ENCODE data around the gene SYNJ2.

SYNJ2 gene

GRCh38 chr6:158040051-158040803 lies 58.6 kb downstream of the SYNJ2 start:
- DNase-seq (ENCODE audit: low read depth in 1 of 2, low spot score in 1 of 2) = no peak

DNA sequence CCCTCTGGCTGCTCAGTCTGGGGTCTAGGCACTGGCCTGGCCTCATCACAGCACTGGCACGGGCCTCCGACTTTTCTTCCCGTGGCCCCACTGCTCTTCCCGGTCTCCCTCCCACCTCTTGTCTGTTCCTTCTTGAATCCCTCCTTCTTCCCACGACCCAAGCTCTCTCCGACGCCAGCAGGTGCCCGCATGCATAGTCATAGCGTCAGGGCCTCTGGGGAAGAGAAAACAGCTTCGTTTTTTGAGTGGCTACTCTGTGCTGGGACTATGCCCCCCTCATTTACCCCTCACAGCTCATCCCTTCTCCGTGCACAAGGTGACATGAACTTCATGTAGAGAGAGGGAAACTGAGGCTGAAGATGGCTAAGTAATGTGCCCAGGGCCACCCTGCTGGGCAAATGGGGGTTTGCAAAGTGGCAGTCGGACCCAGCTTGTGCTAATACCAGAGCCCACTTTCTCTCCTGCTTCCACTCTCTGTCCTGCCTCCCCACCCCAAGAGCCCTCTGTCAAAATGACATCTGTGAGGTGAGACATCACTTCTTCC lies 59.2 kb downstream of the SYNJ2 start:
- DNase-seq (ENCODE audit: low read depth in 1 of 2, low spot score in 1 of 2) = no peak

DNA sequence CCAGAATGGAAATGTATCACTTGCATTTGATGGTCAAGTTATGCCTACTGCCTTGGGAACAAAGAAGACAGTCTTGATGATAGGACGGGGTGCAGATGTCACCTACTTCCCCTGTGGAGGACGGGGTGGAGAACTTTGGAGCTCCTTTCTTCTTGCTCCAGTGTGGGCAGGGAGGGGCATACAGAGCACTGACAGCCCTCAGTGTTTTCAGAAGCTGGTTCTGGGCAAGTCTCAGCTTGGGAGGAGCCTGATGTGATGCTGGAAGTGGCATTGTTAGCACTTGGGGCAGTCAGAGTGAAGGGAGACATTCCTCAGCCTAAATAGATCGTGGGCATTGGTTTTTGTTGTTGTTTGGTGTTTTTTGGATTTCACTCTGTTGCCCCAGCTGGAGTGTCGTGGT lies 59.7 kb downstream of the SYNJ2 start:
- no peak for DNase-seq (ENCODE audit: low read depth in 1 of 2, low spot score in 1 of 2)

GRCh38 chr6:158041788-158042187 lies 60.1 kb downstream of the SYNJ2 start:
- no peak for DNase-seq (ENCODE audit: low read depth in 1 of 2, low spot score in 1 of 2)

DNA sequence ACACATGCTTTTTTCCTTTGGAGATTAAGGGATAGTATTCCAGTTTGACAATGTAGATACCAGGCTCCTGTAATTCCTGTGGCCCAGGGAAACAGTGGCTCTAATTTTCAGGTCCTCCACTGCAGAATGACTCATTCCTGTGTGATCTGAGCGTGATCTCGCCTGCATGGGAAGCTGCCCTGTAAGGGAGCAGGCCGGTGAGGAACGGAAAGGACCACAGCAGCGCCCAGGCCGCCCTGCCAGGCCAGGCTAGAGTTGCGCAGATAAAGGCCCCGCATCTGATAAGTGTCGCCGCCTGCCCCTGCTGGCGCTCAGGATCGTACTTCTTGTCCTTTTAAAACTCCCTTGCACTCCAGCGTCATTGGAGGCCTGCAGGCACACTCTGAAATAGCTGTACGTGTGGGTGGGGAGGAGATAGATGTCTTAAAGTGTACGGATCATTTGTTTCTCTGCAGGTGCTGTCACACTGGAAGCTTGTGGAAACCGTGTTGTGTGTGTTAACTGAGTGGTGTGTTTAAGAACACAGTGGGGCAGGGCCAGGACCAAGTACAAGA lies 60.7 kb downstream of the SYNJ2 start:
- DNase-seq (ENCODE audit: low read depth in 1 of 2, low spot score in 1 of 2) = no peak

GRCh38 chr6:158043008-158043407 lies 61.3 kb downstream of the SYNJ2 start:
- DNase-seq (ENCODE audit: low read depth in 1 of 2, low spot score in 1 of 2) = no peak

- no peak for DNase-seq (ENCODE audit: low read depth in 1 of 2, low spot score in 1 of 2)
These were observed 62.2 kb downstream of the SYNJ2 start for GRCh38 chr6:158043586-158044524.

GRCh38 chr6:158044525-158044888 lies 62.8 kb downstream of the SYNJ2 start:
- no peak for DNase-seq (ENCODE audit: low read depth in 1 of 2, low spot score in 1 of 2)

DNA sequence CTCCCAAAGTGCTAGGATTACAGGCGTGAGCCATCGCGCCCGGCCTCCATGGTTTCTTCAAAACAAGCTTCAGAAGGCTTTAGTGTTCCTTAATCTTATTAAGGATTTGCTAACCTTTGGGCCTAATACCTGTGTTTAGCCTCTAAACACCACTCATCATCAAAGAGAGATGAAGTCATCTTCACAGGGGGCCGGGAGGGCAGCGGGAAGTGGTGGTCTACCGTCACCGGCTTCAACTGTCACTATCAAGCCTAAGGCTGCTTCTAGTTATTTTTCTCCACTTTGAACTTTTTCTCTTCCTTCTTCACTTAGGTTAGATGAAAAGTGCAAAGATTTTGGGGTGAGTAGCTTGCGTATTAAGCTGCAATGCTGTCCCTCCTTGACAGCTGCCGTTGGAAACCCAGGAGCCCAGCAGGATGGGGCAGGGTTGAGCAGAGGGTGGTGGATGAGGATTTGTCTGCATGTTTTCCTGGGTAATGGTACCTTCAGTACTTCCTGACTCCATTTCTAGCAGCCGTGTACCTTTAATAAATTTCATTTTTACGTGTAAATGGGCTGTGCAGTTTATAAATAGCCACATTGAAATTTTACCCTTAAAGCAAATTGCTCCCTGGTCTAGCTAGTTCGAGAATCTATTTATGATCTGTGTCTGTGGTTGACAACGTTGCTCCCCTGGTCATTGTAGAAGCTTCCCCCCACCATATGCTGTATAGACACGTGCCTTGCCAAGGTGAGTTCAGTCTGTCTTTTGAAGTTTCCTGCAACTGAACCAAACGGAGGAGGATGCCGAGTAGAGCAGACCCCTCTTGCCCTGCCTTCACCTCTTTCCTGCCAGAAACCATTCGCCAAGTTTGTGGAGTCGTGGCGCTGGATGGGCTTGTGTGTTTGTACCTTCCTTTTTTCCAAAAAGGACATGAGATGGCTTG lies 64.8 kb downstream of the SYNJ2 start:
- no peak for DNase-seq (ENCODE audit: low read depth in 1 of 2, low spot score in 1 of 2)

GRCh38 chr6:158047127-158047518 lies 65.5 kb downstream of the SYNJ2 start:
- DNase-seq (ENCODE audit: low read depth in 1 of 2, low spot score in 1 of 2) = peak in 1 of 2 donors; percentile 40

GRCh38 chr6:158047563-158048323 lies 66.1 kb downstream of the SYNJ2 start:
- DNase-seq (ENCODE audit: low read depth in 1 of 2, low spot score in 1 of 2) = no peak

- DNase-seq (ENCODE audit: low read depth in 1 of 2, low spot score in 1 of 2) = no peak
These were observed 66.9 kb downstream of the SYNJ2 start for GRCh38 chr6:158048589-158048988.

GRCh38 chr6:158049055-158050028 lies 67.7 kb downstream of the SYNJ2 start:
- DNase-seq (ENCODE audit: low read depth in 1 of 2, low spot score in 1 of 2) = no peak

- DNase-seq (ENCODE audit: low read depth in 1 of 2, low spot score in 1 of 2) = no peak
These were observed 68.6 kb downstream of the SYNJ2 start for GRCh38 chr6:158050107-158050735.

GRCh38 chr6:158050955-158051354 lies 69.3 kb downstream of the SYNJ2 start:
- no peak for DNase-seq (ENCODE audit: low read depth in 1 of 2, low spot score in 1 of 2)

- DNase-seq (ENCODE audit: low read depth in 1 of 2, low spot score in 1 of 2) = no peak
These were observed 70.3 kb downstream of the SYNJ2 start for GRCh38 chr6:158051968-158052367.

GRCh38 chr6:158053377-158054313 lies 72.0 kb downstream of the SYNJ2 start:
- DNase-seq (ENCODE audit: low read depth in 1 of 2, low spot score in 1 of 2) = no peak

All from activated T-helper 1 cell treated with anti-CD3 and anti-CD28 coated beads, Interleukin-2, amount 50 U/mL, for 16 hours (primary cell).